Fibroblast of lung (primary cell): Measurements from ENCODE around the gene PPP1R9B.

ENCODE experiments used
- EZH2 ChIP-seq: IDR thresholded peaks from 2 replicates; pipeline ENCODE4 v1.5.1; 2012; ENCODE audit warnings: low read length, control low read depth, mild to moderate bottlenecking; ENCODE audit errors: missing control alignments
- TF ChIP-seq, protein P1 (sequence below), 2 donors: IDR thresholded peaks in 1 of 2; conservative IDR thresholded peaks in 1 of 2; 1 replicate in 1 of 2; 2 replicates in 1 of 2; pipeline ENCODE4 v1.5.1; 2011 to 2012; ENCODE audit warnings: low read length in 2 of 2, control low read depth in 1 of 2, inconsistent platforms in 1 of 2, low read depth in 1 of 2, mild to moderate bottlenecking in 1 of 2

- no peak for TF ChIP-seq EZH2
- TF ChIP-seq, protein P1, sequence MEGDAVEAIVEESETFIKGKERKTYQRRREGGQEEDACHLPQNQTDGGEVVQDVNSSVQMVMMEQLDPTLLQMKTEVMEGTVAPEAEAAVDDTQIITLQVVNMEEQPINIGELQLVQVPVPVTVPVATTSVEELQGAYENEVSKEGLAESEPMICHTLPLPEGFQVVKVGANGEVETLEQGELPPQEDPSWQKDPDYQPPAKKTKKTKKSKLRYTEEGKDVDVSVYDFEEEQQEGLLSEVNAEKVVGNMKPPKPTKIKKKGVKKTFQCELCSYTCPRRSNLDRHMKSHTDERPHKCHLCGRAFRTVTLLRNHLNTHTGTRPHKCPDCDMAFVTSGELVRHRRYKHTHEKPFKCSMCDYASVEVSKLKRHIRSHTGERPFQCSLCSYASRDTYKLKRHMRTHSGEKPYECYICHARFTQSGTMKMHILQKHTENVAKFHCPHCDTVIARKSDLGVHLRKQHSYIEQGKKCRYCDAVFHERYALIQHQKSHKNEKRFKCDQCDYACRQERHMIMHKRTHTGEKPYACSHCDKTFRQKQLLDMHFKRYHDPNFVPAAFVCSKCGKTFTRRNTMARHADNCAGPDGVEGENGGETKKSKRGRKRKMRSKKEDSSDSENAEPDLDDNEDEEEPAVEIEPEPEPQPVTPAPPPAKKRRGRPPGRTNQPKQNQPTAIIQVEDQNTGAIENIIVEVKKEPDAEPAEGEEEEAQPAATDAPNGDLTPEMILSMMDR (conservative IDR thresholded peaks at IDR 0.05 in 1 of 2, IDR thresholded peaks at IDR 0.05 in 1 of 2; ENCODE audit: low read depth in 1 of 2, low read length in 2 of 2) = no peak
Observed at GRCh38 chr17:50187394-50187725, 36.9 kb upstream of the PPP1R9B start.
